Stimulated activated CD8-positive, alpha-beta memory T cell treated with anti-CD3 and anti-CD28 coated beads, Interleukin-15, amount 100 ng/mL, for 4 hours (primary cell): ENCODE measurements around the gene PRSS53.

Experiments used
- DNase-seq, 2 donors: peaks; one replicate each; pipeline ENCODE4 v3.0.0-alpha.2; 2020; ENCODE audit warnings: low read depth in 2 of 2

PRSS53 gene

DNA sequence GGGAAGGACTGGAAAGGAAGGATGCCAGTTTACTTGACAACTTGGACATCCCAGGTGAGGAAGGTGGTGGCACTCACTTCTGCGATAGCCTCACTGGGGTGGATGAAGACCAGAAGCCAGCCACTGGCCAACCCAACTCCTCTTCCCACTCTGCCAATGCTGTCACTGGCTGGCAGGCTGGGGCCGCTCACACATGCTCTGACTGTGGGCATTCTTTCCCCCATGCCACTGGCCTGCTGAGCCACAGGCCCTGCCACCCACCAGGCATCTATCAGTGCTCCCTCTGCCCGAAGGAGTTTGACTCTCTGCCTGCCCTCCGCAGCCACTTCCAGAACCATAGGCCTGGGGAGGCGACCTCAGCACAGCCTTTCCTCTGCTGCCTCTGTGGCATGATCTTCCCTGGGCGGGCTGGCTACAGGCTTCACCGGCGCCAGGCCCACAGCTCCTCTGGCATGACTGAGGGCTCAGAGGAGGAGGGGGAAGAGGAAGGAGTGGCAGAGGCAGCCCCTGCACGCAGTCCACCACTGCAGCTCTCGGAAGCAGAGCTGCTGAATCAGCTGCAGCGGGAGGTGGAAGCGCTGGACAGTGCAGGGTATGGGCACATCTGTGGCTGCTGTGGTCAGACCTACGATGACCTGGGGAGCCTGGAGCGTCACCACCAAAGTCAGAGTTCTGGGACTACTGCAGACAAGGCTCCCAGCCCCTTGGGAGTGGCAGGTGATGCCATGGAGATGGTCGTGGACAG, 10.0 kb downstream of the PRSS53 start:
- no peak for DNase-seq

DNA sequence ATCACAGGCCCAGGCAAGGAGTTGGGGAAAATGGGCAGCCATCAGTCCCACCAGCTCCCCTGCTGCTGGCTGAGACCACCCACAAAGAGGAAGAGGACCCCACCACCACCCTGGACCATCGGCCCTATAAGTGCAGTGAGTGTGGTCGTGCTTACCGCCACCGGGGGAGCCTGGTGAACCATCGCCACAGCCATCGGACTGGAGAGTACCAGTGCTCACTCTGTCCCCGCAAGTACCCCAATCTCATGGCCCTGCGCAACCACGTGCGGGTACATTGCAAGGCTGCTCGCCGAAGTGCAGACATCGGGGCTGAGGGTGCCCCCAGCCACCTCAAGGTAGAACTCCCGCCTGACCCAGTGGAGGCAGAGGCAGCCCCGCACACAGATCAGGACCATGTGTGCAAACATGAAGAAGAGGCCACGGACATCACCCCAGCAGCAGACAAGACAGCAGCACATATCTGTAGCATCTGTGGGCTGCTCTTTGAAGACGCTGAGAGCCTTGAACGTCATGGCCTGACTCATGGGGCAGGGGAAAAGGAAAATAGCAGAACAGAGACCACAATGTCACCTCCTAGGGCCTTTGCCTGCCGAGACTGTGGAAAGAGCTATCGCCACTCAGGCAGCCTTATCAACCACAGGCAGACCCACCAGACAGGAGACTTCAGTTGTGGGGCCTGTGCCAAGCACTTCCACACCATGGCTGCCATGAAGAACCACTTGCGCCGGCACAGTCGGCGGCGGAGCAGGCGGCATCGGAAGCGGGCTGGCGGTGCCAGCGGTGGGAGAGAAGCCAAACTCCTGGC, 10.9 kb downstream of the PRSS53 start:
- DNase-seq, result no peak

DNA sequence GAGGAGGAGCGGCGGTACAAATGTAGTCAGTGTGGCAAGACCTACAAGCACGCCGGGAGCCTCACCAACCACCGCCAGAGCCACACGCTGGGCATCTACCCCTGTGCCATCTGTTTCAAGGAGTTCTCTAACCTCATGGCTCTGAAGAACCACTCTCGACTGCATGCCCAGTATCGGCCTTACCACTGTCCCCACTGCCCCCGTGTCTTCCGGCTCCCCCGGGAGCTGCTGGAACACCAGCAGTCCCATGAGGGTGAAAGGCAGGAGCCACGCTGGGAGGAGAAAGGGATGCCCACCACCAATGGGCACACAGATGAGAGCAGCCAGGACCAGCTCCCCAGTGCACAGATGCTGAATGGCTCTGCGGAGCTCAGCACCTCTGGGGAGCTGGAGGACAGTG, 11.7 kb downstream of the PRSS53 start:
- DNase-seq, result no peak

DNA sequence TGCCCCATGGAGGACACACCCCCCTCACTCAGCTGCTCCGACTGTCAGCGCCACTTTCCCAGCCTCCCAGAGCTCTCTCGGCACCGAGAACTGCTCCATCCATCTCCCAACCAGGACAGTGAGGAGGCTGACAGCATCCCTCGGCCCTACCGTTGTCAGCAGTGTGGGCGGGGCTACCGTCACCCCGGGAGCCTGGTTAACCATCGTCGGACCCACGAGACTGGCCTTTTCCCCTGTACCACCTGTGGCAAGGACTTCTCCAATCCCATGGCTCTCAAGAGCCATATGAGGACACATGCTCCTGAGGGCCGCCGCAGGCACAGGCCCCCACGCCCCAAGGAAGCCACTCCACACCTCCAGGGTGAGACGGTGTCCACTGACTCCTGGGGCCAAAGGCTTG, 12.4 kb downstream of the PRSS53 start:
- no peak for DNase-seq

DNA sequence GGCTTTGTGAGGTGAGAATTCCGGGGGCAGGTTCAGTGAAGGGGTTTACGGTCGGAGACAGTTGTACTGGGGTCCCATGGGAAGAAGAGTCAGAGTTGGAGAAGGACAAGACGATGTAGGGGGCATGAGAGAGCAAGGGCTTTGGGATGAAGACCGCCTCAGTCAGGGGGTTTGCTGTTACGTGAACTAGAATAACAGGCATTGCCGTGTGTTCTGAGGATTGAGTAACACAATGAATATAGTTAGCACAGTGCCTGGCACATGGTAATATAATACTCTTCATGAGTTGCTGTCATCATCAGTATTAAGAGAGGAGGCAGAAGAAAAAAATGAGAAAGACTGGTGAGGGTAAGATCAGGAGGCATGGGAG, 13.9 kb downstream of the PRSS53 start:
- DNase-seq, result no peak

DNA sequence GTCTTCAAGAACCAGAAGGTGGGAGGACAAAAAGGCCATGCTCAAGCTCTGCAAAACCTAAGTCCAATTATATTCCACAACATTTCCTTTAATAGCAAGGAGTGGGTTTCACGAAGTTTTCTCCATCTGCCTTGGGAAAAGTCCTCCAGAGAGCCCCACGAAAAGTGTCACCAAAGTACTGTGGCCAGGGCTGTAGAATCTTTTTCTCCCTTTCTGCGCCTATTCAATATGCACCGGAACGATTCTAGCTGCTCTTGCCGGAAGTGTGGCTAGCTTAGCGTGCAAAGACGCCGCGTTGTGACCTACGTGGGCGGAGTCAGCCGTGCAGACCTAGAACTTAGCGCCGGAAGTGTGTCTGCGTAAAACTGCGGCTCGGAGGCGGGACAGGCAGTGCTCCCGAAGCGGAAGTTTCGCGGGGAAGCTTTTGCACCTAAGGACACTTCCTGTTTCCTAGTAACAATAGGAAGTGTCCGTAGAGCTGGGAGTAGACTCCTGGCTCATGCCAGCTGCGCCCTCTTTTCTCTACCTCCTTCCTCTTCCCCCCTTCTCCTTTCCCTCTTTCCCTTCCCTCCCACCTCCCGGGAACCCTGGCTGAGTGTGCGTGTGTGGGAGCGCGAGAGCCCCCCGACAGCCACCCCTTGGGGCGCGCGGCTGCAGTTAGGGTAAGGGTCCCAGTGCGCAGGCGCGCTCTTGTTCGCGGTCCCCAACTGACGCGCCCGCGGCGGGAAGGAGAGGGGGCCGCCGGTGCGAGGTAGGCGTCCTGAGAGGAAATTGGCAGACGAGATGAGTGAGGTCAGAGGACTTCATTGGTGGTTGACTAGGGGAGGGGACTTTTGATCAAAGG, 14.6 kb downstream of the PRSS53 start, which contains the start of the genes ZNF646 and ZNF668:
Gene ZNF646, plus strand, starts transcription at position 453 of the 844 bp plus-strand sequence. CDS start 1,903 bp downstream, outside the sequence.
Gene ZNF668, minus strand, starts transcription at position 271 of the 844 bp plus-strand sequence. CDS start 9,781 bp downstream, outside the sequence.
- DNase-seq, result peak; percentile 95 to 98

DNA sequence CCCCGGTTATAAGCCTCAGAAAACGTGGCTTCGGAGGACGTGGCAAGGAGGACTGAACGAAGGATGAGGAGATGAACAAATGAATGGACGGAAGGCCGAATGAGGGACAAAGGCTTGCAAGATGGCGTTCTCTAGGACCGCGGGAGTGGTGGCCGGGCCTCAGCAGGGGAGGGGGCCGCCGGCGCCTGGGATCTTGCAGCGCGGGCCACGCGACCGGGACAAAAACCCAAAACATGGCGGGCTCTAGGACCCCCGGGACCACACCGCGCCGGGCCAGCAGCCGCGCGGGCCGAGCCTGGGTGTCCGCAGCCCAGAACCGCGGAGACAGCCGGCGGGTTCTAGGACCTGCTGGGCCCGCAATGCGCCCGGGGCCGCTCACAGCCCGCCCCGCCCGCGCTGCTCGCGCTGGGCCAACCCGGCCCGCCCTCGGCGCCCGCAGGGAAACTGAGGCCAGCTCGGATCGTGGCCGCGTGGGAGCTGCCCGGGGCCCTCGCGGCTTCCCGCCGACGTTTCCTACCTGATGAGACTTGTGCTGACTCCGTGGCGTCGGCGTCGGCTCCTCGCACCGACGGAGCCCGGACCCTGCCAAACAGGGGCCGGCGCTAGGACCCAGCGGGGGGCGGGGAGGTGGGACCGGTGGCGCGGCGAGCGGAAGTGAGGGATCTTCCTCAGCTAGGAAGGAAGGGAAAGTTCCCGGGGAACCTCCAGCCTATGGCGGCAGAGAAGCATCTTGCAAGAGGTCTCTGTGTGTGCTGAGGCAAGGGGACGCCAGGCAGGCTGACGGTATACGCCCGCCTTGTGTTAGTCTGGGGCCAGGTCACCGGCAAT, 15.4 kb downstream of the PRSS53 start:
- peak; percentile 68 to 71 for DNase-seq

DNA sequence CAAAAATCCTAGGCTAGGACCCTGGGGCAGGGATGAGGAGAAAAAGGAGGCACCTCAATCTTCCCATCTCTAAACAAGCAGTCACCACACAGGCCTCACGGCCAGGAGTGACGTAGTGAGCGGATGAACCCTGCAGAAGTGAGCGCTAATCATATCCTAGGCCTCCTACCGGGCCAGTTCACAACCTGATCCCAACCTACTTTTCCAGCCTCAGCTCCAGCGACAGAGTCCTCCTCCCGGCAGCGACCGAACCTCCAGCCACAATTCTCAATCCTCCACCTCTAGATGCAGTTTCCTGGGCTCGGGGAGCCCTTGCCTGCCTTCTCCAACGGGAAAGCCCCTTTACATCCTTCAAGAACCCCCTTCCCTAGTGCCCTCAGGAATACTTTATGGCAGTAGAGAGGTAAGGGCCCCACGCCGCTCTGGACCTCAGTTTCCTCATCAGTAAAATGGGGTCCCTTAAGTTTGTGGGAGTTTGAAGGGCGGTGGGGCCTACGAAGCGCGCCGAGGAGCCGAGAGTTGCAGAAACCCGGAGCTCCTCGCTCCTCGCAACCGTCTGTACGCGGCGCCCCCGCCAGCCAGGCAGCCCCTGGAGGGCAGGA, 16.1 kb downstream of the PRSS53 start:
- DNase-seq, result no peak

DNA sequence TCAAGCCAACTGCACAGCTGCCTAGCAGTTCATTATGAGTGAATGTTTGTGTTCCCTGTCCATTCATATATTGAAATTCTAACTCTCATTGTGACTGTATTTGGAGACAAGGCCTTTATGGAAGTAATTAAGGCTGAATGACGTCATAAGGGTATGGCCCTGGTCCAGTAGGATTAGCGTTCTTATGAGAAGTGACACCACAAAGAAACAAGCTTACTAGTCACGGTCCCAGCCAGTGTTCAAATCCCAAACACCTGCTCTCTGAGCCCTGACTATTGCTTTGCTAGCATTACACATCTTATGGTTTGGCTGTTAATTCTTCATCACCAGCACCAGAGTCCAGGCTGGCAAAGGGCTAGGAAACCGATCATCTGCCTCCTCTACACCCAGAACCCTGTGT, 16.9 kb downstream of the PRSS53 start:
- no peak for DNase-seq

DNA sequence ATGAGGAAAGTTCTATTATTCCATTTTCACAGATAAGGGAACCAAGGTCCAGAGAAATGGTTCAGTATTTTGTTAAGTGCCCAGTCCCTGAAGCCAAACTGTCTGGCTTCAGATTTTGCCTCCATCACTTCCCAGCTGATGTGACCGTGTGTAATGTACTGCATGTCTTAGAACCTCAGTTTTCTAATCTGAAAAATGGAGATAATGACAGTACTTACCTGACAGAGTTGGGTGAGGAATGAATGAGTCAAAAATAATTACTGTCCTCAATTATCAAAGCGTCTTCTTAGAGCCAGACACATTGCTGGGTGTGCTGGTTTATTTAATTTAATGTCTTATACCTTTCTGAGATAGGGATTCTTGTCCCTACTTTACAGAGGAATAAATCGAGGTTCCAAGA, 21.4 kb downstream of the PRSS53 start:
- DNase-seq, result no peak

DNA sequence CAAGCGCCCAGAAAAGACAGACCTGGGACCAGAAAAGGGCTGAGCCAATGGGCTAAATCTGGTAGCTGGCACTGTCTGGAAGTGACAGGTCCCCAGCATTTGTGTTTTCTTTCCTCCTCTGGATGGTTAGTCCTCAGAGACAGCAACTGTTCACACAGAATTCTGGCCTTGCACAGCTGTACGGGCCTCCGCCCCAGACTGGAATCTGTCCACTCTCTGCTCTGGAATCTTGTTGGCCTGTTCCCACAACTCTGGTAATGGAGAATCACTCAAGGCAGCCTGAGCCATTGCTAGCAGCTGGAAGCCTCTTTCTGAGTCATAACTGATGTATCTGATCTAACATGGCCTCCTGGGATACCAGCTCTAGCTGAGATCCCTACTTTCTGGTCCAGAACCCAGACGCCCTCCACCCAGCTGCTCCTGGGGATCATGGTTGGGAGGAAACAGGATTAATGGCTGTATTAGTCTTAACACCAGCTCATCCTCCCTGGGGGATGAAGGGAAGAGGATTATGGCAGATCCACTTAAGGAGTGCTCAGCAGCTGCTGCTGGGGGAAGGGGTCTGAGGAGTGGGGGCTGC, 23.8 kb downstream of the PRSS53 start:
- DNase-seq, result no peak

DNA sequence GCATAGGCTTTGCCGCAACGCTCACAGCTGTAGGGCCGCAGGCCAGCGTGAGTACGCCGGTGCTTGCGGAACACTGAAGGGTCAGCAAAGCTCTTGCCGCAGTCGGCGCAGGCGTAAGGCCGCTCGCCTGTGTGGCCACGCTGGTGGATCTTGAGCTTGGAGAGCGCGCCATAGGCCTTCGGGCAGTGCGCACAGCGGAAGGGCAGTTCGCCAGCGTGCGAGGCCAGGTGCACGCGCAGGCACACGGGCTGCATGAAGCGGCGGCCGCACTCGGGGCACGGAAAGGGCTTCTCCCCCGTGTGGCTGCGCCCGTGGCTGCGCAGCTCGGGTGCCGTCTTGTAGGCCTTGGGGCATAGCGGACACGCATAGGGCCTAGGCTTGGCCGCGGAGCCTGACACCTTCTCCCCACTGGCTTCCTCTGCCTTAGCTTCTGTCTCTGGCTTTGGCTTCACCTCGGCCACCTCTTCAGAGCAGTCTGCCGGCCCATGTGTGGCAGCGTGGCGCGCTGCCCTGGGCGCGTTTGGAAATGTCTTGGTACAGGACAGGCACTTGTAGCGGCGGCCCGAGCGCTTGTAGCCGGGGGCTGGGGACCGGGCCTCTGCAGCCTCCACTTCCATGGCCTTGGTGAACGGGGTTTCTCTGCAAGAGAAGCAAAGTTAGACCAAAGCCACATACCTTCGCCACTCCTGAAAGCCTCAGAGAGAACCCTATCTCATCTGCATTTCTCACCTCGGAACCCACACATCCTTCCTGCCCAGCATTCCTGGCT, 24.7 kb downstream of the PRSS53 start:
- no peak for DNase-seq

DNA sequence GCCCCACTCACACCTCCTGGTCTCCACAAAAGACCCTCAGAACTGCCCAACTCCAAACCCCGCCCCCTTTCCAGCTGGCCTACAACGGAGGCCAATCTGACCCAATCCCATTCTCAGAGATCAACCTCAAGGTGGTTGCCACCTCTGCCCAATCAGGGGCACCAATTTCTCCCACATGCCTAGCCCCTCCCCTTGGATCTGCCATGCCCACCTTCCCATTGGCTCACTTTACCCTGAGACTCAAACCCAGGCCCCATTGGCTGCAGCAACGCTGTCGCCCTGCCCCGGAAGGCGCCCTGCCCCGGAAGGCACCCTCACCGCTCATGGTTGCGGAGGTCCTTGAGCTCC, 25.3 kb downstream of the PRSS53 start:
- DNase-seq, result no peak

DNA sequence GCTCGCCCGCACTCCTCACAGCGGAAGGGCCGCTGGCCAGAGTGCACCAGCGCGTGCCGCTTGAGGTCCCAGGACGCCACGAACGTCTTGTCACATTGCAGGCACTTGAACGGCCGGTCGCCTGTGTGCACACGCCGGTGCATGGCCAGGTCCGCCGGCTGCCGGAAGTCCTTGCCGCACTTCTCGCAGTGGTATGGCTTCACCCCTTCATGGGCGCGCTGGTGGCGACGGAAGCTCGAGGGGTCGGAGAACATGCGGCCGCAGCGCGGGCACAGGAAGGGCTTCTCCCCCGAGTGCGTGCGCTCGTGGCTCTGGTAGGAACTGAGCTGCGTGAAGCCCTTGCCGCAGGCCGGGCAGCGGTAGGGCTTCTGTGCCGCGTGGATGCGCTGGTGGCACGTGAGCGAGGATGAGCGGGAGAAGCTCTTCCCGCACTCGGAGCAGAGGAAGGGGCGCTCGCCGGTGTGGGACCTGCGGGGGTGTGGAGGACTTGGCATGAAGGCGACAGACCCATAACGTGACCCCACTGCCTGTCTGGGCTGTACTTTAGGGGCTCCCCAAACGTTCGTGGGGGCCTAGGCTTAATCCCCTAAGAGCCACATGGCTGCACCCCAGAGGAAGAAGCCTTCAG, 26.8 kb downstream of the PRSS53 start:
- no peak for DNase-seq

DNA sequence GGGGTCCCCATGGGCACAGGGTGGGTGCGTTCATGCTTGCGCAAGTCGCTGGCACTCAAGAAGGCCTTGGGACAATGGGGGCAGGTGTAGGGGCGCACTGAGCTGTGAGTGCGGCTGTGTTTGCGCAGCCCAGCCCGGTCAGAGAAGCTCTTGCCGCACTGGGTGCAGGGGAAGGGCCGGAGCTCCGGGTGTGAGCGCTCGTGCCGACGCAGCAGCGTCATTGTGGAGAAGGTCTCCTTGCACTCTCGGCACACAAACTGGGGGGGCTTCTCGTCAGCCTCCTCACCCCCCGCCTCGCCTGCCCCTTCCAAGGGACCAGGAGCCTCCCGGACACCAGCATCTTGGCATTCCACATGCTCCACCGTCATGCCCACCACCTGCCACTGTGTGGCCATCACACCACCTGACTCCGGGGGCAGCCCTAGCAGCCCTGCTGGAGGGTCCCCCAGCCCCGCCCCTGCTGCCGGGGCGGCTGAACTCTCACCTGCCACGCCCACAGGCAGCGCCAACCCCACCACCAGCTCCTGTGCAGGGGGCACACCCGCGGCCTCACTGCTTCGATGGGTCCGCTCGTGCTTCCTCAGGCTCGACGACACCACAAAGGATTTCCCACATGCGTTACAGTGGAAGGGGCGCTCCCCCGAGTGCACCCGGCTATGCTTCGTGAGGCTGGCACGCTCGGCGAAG, 27.5 kb downstream of the PRSS53 start:
- no peak for DNase-seq

DNA sequence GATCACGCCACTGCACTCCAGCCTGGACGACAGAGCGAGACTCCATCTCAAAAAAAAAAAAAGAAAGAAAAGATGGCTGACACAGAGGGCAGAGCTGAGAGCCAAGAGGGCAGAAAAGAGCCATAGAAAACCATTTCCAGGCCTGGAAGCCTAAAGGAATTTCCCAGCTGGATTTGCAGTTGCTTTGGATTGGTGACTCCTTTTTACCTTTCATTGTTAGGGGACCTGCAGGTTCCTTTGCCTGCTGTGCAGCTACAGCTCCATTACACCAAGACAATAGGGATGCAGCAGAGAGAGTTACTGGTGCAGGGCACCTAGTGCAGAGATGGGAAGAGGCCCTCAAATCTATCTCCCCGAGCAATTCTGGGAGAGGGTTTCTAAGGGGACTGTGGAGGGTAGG, 33.1 kb downstream of the PRSS53 start:
- DNase-seq, result no peak

DNA sequence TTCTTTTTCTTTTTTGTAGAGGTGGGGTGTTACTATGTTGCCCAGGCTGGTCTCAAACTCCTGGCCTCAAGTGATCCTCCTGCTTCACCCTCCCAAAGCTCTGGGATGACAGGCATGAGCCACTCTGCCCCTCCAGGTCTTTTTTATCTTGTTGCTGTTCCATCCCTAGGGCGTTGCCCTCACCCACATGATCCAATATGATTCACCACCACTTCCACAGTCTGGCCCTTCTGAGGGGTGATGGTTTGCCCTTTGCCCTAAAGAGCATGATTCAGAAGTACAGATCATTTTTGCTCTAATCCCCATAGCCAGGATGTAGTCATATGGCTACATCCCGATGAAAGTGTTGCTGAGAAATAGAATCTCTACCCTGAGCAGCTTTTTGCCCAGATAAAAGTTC, 36.6 kb downstream of the PRSS53 start:
- DNase-seq, result no peak

DNA sequence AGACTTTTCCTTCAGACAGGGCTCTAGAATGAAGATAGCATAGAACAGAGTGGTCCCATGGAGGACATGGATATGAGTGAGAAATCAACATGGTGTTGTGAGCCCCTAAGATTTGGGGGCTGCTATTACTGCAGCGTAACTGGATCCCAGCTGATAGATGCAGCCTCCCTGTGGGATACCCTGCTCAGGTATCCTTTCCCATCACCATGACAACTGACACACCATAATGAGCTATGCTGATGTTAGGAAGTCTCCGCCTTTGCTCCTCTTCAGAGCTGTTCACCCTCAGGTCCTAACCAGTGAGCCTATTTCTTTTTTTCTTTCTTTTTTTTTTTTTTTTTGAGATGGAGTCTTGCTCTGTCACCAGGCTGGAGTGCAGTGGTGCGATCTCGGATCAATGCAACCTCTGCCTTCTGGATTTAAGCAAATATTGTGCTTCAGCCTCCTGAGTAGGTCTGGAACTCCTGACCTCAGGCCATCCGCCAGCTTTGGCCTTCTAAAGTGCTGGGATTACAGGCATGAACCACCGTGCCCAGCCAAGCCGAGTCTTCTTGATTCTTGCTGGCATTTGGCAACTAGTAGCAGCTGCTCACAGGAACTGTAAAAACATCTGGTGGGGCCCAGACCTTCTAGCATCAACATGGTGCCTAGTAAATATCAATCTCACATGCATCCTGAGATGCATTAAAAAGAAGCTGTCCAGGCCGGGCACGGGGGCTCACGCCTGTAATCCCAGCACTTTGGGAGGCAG, 38.3 kb downstream of the PRSS53 start:
- DNase-seq, result no peak
